GM12873 (cell line): ENCODE results near the gene FSTL4.

ENCODE experiments used
- TF ChIP-seq, protein P1 (sequence below): IDR thresholded peaks from 2 replicates; pipeline ENCODE4 v1.5.1; 2012; ENCODE audit warnings: low read depth, mild to moderate bottlenecking, moderate library complexity, low read length, control low read depth; ENCODE audit not compliant: insufficient read depth; ENCODE audit errors: missing control alignments

Gene FSTL4

DNA sequence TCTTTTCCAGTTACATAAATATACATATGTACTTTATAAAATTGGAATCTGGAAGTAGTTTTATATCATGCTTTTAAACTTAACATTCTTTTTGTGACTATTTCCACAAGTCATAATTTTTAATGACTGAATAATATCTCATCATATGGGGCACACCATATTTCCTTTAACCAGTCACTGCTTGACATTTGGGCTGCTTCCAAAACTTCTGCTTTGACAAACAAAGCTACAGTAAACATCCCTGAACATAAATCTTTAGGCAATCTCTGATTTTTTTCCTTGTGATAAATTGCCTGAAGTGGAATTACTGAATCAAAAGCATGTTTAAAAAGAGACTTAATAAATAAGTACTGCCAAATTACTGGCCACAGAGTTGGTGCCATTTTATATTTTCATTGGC is 178.0 kb downstream of the FSTL4 start:
- TF ChIP-seq, protein P1, sequence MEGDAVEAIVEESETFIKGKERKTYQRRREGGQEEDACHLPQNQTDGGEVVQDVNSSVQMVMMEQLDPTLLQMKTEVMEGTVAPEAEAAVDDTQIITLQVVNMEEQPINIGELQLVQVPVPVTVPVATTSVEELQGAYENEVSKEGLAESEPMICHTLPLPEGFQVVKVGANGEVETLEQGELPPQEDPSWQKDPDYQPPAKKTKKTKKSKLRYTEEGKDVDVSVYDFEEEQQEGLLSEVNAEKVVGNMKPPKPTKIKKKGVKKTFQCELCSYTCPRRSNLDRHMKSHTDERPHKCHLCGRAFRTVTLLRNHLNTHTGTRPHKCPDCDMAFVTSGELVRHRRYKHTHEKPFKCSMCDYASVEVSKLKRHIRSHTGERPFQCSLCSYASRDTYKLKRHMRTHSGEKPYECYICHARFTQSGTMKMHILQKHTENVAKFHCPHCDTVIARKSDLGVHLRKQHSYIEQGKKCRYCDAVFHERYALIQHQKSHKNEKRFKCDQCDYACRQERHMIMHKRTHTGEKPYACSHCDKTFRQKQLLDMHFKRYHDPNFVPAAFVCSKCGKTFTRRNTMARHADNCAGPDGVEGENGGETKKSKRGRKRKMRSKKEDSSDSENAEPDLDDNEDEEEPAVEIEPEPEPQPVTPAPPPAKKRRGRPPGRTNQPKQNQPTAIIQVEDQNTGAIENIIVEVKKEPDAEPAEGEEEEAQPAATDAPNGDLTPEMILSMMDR, result no peak

DNA sequence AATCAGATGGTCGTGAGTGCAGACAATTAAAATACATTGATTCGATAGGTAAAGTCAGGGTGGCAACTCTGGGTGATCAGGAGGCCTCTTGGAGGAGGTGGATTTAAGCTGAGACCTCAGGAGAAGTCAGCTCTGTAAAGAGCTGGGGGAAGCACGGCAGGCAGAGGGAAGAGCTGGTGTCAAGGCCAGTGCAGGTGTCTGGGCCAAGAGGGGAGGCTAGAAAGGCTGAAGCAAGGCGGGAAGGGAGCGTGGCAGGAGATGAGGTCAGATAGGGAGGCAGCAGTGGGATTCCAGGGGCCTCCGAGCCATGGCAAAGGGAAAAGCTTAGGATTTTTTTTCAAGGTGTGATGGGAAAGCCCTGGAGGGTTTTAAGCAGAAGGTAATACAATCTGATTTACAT is 178.7 kb downstream of the FSTL4 start:
- TF ChIP-seq, protein P1, result no peak

DNA sequence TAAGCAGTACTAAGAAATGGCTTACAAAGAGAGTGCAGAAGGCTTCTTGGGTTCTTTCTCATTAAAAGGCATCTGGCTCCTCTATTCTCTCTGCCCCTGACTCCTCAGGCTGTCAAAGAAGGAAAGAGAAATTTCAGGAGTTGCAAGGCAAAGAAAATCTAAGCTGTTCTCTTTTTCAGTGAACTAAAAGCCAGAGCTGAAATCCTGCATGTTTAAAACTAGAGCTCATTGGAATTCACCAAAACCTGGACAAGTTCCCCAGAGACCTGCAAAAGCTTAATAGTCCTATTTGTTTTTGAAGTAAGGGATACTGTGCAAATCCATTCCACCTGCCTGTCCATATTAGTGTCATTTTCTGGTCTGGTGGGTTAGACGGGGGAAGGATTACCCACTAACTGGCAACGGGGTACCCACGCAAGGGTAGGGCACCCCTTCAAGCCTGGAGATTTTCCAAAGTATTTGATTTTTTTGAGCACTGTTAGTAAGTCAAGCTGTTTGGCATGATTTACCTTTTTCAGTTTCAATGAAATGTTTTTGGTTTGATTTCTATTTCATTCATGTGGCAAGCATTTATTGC is 179.3 kb downstream of the FSTL4 start:
- TF ChIP-seq, protein P1, result no peak

DNA sequence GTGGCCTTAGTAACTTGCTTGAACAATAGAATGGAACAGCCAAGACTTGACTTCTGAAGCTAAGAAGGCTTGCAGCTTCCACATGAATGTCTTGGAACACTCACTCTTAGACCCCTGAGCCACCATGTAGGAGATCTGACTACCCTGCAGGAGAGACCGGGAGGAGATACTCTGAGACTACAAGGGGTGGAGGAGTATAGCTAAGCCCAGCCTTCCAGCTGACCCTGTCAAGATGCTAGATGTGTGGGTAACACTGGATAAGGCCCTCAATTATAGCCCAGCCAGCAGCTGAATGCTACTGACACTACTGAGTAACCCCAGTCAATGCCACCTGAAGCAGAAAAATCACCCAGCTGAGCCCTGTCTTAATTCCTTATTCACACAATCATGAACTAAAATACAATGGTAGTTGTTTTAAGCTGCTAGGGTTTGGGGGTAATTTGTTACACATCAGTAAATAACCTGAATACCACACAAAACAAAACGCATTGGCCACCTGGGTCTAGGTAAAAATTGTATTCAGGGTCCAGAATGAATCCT is 180.9 kb downstream of the FSTL4 start:
- TF ChIP-seq, protein P1, result no peak

DNA sequence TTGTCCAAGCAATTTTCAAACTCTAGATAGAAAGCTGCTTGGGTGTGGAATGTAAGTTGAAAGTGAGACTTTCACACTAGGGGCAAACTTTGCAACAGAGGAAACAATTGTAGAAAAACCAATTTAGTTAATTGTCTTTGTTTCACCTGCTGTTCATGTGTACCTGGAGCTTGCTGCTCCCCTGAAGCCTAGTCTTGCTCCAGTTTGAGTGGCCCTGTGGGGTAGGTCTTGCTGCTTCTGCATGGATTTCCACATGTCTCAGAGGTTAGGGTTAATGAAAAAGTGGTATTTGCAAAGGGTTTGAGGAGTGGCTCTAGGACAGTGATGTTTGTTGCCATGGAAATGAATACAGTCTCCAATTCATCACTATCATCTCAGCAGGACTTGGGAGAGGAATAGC is 182.2 kb downstream of the FSTL4 start:
- TF ChIP-seq, protein P1, result no peak

DNA sequence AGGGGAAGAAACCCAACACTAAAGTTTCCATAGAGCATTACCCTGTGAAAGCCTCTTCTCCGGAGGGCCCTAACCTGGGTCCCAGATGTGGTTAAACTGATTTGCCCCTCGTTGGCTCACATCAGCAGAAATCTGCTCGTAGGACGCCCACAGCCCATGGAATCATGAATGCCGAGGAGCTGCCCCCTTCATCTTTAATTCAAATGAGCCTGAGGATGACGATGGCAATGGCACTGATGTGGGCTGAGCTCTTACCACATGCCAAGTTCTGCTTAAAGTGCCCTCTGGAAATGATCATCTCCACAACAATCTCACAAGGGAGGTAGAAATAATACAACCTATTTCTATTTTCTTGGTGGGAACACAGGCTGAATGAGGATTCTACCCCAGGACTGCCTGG is 183.3 kb downstream of the FSTL4 start:
- TF ChIP-seq, protein P1, result no peak

DNA sequence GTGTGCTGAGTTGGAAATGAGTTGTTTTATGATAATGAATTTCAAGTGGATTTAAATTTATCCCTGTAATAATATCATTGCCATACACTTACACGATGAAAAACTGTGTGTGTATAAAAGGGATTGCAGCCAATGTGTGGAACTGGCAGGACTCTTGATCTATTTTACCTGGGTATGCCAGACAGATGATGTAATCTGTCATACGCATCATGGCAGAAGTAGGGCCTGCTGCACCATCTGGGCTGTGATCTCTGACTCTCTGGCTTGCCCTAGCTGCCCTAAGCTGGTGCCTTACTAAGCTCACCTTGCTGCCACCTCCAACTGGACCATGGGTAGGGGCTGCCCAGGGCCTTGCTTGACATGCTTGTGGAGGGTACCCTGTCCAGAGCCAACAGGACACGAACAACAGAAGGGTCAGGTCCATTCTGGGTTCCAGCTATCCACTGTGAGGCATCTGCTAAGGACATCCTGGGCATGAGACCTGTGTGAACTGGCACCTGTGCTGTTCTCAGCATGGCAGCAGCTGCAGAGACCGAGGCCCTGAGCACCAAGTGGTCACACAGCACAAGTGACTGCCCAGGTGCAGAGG is 184.2 kb downstream of the FSTL4 start:
- TF ChIP-seq, protein P1, result no peak
